ENCODE data around the gene CYP26C1.

Gene CYP26C1

DNA sequence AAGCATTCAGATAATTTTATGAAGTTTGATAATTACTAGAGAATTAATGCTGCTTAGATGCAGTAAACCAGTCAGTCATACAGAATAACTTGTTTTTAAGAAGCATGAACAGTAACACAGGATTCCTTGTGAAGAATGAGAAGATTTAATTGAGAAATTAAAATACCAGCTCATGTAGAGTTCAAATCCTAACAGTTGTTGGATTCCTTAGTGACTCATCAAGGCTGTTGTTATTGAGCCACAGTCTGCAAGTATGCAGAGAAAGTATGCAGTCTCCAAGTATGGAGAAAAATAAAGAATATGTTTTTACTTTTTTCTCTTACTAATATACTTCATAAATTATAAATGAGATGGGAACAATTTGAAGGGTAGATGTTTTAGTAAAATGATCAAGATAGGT is 30.2 kb upstream of the CYP26C1 start:
- ChIA-PET CTCF (interaction anchor here (0.6 to 1.4 kb wide), 2 partner anchors 12 to 50 kb away, joined by 4 to 5 read pairs; no protein-coding TSS in a partner anchor), POLR2A (no interaction called here)
- Histone ChIP-seq H3K4me3 (ENCODE audit: low read depth, low read length) (no peak overlapping the region), H3K9me3 (ENCODE audit: control insufficient read depth, insufficient read depth, low read depth, low read length) (no peaks in the 10 kb centered on the region), H3K27ac (ENCODE audit: extremely low read depth, low read depth, low read length) (no peak overlapping the region), H3K36me3 (ENCODE audit: control insufficient read depth in 2 of 2, insufficient read depth in 1 of 2, low read length in 2 of 2) (no peaks in the 10 kb centered on the region), H3K4me1 (ENCODE audit: control insufficient read depth, insufficient read depth, low read length) (no peaks in the 10 kb centered on the region)
- TF ChIP-seq ZNF366 (tag by site-specific recombination; conservative IDR thresholded peaks at IDR 0.05) (no peak), ZNF654 (tag by site-specific recombination; IDR thresholded peaks at IDR 0.05; ENCODE audit: low read depth) (no peak), EGR2 (tag by site-specific recombination; IDR thresholded peaks at IDR 0.05; ENCODE audit: low read depth) (no peak), ZBTB44 (tag by site-specific recombination; IDR thresholded peaks at IDR 0.05) (no peak), ZNF701 (tag by site-specific recombination; IDR thresholded peaks at IDR 0.05) (no peak), OSR2 (tag by site-specific recombination; IDR thresholded peaks at IDR 0.05) (no peak), ZSCAN30 (tag by site-specific recombination; IDR thresholded peaks at IDR 0.05) (no peak), ZNF610 (tag by site-specific recombination; IDR thresholded peaks at IDR 0.05; ENCODE audit: borderline replicate concordance) (no peak), ZNF394 (tag by site-specific recombination; IDR thresholded peaks at IDR 0.05; ENCODE audit: borderline replicate concordance) (no peak), ZNF311 (tag by site-specific recombination; IDR thresholded peaks at IDR 0.05; ENCODE audit: borderline replicate concordance) (no peak), ZNF133 (tag by site-specific recombination; IDR thresholded peaks at IDR 0.05) (no peak)
- TF ChIP-seq, protein P1, sequence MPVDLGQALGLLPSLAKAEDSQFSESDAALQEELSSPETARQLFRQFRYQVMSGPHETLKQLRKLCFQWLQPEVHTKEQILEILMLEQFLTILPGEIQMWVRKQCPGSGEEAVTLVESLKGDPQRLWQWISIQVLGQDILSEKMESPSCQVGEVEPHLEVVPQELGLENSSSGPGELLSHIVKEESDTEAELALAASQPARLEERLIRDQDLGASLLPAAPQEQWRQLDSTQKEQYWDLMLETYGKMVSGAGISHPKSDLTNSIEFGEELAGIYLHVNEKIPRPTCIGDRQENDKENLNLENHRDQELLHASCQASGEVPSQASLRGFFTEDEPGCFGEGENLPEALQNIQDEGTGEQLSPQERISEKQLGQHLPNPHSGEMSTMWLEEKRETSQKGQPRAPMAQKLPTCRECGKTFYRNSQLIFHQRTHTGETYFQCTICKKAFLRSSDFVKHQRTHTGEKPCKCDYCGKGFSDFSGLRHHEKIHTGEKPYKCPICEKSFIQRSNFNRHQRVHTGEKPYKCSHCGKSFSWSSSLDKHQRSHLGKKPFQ (tag by site-specific recombination; IDR thresholded peaks at IDR 0.05) = no peak
- TF ChIP-seq, protein P2, sequence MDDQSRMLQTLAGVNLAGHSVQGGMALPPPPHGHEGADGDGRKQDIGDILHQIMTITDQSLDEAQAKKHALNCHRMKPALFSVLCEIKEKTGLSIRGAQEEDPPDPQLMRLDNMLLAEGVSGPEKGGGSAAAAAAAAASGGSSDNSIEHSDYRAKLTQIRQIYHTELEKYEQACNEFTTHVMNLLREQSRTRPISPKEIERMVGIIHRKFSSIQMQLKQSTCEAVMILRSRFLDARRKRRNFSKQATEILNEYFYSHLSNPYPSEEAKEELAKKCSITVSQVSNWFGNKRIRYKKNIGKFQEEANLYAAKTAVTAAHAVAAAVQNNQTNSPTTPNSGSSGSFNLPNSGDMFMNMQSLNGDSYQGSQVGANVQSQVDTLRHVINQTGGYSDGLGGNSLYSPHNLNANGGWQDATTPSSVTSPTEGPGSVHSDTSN (CRISPR knock-in tag; IDR thresholded peaks at IDR 0.05) = no peak
- TF ChIP-seq, protein P3, sequence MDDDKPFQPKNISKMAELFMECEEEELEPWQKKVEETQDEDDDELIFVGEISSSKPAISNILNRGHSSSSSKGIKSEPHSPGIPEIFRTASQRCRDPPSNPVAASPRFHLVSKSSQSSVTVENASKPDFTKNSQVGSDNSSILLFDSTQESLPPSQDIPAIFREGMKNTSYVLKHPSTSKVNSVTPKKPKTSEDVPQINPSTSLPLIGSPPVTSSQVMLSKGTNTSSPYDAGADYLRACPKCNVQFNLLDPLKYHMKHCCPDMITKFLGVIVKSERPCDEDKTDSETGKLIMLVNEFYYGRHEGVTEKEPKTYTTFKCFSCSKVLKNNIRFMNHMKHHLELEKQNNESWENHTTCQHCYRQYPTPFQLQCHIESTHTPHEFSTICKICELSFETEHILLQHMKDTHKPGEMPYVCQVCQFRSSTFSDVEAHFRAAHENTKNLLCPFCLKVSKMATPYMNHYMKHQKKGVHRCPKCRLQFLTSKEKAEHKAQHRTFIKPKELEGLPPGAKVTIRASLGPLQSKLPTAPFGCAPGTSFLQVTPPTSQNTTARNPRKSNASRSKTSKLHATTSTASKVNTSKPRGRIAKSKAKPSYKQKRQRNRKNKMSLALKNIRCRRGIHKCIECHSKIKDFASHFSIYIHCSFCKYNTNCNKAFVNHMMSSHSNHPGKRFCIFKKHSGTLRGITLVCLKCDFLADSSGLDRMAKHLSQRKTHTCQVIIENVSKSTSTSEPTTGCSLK (tag by site-specific recombination; IDR thresholded peaks at IDR 0.05) = no peak
- TF ChIP-seq, protein P4, sequence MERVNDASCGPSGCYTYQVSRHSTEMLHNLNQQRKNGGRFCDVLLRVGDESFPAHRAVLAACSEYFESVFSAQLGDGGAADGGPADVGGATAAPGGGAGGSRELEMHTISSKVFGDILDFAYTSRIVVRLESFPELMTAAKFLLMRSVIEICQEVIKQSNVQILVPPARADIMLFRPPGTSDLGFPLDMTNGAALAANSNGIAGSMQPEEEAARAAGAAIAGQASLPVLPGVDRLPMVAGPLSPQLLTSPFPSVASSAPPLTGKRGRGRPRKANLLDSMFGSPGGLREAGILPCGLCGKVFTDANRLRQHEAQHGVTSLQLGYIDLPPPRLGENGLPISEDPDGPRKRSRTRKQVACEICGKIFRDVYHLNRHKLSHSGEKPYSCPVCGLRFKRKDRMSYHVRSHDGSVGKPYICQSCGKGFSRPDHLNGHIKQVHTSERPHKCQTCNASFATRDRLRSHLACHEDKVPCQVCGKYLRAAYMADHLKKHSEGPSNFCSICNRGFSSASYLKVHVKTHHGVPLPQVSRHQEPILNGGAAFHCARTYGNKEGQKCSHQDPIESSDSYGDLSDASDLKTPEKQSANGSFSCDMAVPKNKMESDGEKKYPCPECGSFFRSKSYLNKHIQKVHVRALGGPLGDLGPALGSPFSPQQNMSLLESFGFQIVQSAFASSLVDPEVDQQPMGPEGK (tag by site-specific recombination; IDR thresholded peaks at IDR 0.05) = no peak

DNA sequence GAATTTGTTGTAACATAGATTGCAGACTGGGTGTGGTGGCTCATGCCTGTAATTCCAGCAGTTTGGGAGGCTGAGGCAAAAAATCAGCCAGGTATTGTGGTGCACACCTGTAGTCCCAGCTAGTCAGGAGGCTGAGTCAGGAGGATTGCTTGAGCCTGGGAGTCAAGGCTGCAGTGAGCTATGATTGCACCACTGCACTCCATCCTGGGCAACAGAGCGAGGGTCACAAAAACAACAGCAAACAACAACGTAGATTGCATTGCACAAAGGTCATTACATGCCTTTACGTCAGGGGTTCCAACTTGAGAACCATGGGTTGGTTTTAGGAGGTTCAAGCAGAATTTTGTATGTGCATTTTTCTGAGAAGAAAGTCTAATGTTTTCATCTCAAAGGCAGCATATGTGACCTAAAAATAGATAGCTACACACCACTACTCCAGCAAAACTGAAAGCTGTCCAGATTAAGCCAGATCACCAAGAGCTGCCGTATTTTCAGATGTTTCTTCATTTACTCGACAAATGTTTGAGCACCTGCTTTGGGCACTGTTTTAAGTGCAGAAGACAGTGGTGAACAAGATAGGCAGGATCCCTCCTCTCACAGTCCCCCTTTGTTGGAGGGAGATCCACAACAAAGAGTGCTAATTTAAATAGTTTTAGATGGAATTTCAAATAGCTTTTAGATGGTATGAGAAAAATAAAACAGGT is 28.3 kb upstream of the CYP26C1 start:
- H3K9me3 ChIP-seq (ENCODE audit: control insufficient read depth, insufficient read depth, low read depth, low read length) = no peaks in the 10 kb centered on the region
- no peak overlapping the region for H3K27ac ChIP-seq (ENCODE audit: extremely low read depth, low read depth, low read length)
- CTCF ChIA-PET = interaction anchor here (0.8 to 1.0 kb wide), 2 partner anchors 26 to 67 kb away, joined by 4 to 5 read pairs; no protein-coding TSS in a partner anchor
- no peaks in the 10 kb centered on the region for H3K4me1 ChIP-seq (ENCODE audit: control insufficient read depth, insufficient read depth, low read length)
- POLR2A ChIA-PET = no interaction called here
- H3K4me3 ChIP-seq (ENCODE audit: low read depth, low read length) = no peak overlapping the region
- TF ChIP-seq, protein P5, sequence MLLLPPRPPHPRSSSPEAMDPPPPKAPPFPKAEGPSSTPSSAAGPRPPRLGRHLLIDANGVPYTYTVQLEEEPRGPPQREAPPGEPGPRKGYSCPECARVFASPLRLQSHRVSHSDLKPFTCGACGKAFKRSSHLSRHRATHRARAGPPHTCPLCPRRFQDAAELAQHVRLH (tag by site-specific recombination; IDR thresholded peaks at IDR 0.05) = no peak
- TF ChIP-seq, protein P6, sequence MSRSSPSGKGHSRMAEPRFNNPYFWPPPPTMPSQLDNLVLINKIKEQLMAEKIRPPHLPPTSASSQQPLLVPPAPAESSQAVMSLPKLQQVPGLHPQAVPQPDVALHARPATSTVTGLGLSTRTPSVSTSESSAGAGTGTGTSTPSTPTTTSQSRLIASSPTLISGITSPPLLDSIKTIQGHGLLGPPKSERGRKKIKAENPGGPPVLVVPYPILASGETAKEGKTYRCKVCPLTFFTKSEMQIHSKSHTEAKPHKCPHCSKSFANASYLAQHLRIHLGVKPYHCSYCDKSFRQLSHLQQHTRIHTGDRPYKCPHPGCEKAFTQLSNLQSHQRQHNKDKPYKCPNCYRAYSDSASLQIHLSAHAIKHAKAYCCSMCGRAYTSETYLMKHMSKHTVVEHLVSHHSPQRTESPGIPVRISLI (tag by site-specific recombination; IDR thresholded peaks at IDR 0.05) = no peak
- no peaks in the 10 kb centered on the region for H3K36me3 ChIP-seq (ENCODE audit: control insufficient read depth in 2 of 2, insufficient read depth in 1 of 2, low read length in 2 of 2)
